ENCODE data around the gene CACNA1D.

Gene CACNA1D

DNA sequence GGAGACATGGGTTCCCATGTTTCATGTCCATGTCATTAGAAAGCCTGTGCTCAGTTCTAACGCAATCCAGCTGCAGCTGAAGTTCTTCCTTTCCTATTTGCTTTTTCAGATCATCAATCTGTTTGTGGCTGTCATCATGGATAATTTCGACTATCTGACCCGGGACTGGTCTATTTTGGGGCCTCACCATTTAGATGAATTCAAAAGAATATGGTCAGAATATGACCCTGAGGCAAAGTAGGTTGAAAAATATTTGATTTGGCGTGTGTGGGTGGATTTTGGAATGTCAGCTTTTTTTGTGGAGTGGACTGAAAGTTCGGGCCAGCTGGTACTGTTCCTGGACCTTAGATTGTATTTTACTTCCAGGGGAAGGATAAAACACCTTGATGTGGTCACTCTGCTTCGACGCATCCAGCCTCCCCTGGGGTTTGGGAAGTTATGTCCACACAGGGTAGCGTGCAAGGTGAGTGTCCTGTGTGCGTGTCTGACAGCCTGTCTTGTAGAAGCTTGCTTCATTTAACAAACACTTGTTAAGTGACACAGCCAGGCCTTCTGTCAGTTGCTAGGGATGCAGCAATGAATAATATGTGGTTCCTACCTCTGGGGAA lies 282.2 kb downstream of the CACNA1D start:
- no peak for TF ChIP-seq CTCF (conservative IDR thresholded peaks at IDR 0.05; ENCODE audit: control insufficient read depth, insufficient read depth, low read depth, low read length)
- no peak overlapping the region for H3K4me3 ChIP-seq (ENCODE audit: control insufficient read depth, low read depth, low read length)
- DNase-seq (ENCODE audit: low read depth), result peak; percentile 54

- H3K4me3 ChIP-seq (ENCODE audit: control insufficient read depth, low read depth, low read length), result no peak overlapping the region
- no peak for TF ChIP-seq CTCF (conservative IDR thresholded peaks at IDR 0.05; ENCODE audit: control insufficient read depth, insufficient read depth, low read depth, low read length)
- DNase-seq (ENCODE audit: low read depth), result no peak
Measured at GRCh38 chr3:53777468-53777867, 283.1 kb downstream of the CACNA1D start.

GRCh38 chr3:53778153-53778552 lies 283.7 kb downstream of the CACNA1D start:
- no peak overlapping the region for H3K4me3 ChIP-seq (ENCODE audit: control insufficient read depth, low read depth, low read length)
- no peak for DNase-seq (ENCODE audit: low read depth)
- no peak for TF ChIP-seq CTCF (conservative IDR thresholded peaks at IDR 0.05; ENCODE audit: control insufficient read depth, insufficient read depth, low read depth, low read length)

DNA sequence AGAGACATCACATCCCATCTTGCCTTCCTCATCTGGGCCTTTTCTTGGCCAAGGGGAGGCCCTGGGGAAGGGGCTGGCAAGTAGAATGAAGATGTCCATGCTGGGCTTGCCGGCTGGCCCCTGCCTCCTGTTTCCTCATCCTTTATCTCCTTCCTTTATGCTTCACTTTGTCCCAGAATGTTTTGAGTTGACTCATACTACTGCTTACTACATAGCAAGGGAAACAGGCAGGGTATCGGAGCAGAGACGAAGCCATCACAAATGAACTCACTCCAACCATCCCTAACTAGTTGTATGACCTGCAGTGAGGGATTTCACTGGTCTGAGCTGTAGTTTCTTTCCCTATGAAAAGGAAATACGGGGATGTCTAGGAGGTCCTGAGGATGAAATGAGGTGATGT lies 285.8 kb downstream of the CACNA1D start:
- no peak for TF ChIP-seq CTCF (conservative IDR thresholded peaks at IDR 0.05; ENCODE audit: control insufficient read depth, insufficient read depth, low read depth, low read length)
- H3K4me3 ChIP-seq (ENCODE audit: control insufficient read depth, low read depth, low read length), result no peak overlapping the region
- DNase-seq (ENCODE audit: low read depth), result peak; percentile 28

- no peak for DNase-seq (ENCODE audit: low read depth)
- no peak for TF ChIP-seq CTCF (conservative IDR thresholded peaks at IDR 0.05; ENCODE audit: control insufficient read depth, insufficient read depth, low read depth, low read length)
- H3K4me3 ChIP-seq (ENCODE audit: control insufficient read depth, low read depth, low read length), result no peak overlapping the region
Measured at GRCh38 chr3:53780806-53781205, 286.4 kb downstream of the CACNA1D start.

DNA sequence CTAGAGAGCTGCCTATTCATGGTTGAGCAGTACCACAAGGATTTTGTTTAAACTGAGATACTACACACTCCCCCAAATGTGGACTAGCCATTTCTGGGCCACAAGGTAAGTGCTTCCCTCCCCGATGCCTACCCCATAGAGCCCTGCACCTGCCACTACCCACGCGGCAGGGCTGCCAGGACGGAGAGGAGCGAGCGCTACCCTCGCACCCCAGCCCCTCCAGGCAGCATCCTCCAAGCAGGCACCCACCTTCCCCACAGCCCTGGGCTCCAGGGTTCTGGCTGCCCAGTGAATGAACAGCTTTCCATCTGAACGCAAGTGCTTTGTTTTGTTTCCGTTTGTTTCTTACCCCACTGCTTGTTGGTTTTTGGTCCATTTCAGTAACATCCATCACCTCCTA lies 292.6 kb downstream of the CACNA1D start:
- DNase-seq (ENCODE audit: low read depth), result no peak
- no peak for TF ChIP-seq CTCF (conservative IDR thresholded peaks at IDR 0.05; ENCODE audit: control insufficient read depth, insufficient read depth, low read depth, low read length)
- H3K4me3 ChIP-seq (ENCODE audit: control insufficient read depth, low read depth, low read length), result no peak overlapping the region

DNA sequence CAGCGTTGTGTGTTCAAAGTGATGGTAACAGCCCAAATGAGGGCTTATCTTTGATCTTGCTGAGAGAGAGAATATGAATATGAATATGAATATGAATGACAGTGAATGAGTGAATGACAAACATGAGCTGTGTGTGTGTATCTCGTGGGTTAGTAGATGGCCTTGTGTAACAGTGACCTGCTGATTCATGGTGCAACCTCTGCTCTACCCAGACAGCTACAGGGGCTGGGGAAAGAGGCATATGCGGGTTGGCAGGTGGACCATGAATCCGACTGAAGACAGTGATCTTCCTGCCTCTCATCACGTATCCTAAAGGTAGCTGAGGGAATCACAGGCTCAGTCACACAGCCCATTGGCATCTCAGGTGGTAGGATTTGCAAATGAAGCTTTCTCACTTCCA lies 293.6 kb downstream of the CACNA1D start:
- no peak for DNase-seq (ENCODE audit: low read depth)
- no peak overlapping the region for H3K4me3 ChIP-seq (ENCODE audit: control insufficient read depth, low read depth, low read length)
- no peak for TF ChIP-seq CTCF (conservative IDR thresholded peaks at IDR 0.05; ENCODE audit: control insufficient read depth, insufficient read depth, low read depth, low read length)
